ENCODE results near the gene SMIM15.

DNA sequence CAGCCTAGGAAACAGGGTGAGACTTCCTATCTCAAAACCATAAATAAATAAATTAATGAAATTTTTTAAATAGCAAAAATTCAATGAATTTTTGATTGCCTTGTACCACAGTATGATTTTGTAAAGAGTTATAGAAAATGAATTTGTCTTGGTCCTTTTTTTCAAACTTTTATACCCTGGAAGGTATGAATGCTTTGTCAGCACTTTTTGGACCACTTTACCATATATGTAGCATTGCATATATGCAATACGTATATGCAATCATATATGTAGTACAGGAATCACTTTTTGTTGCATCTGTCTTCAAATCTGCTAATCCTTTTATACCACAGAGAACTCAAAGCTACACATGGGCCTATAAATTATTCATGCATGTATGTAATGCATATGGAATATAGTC, 9.2 kb upstream of the SMIM15 start:
- TF ChIP-seq CTCF (IDR thresholded peaks at IDR 0.05) (no peak), POLR2A (IDR thresholded peaks at IDR 0.05) (no peak)

Data from upper lobe of left lung (tissue), 4 donors.